Prostate gland (tissue), 2 donors: Measurements from ENCODE around the gene MED22.

Experiments
- POLR2AphosphoS5 ChIP-seq: sonication (generic); formaldehyde crosslinking; IDR thresholded peaks from one replicate; pipeline ENCODE4 v1.6.1; 2017; ENCODE audit warnings: antibody characterized with exemption
- TF ChIP-seq, protein P1 (sequence below), 4 experiments: fragments of 200-600 bp in 2 of 4; fragments of 450-650 bp in 2 of 4; sonication (generic) in 2 of 4; IDR thresholded peaks; 1 replicate in 3 of 4; 2 replicates in 1 of 4; pipeline ENCODE4 v1.5.1; 2016 to 2019; ENCODE audit warnings: antibody characterized with exemption in 4 of 4, mild to moderate bottlenecking in 2 of 4, moderate library complexity in 2 of 4

DNA sequence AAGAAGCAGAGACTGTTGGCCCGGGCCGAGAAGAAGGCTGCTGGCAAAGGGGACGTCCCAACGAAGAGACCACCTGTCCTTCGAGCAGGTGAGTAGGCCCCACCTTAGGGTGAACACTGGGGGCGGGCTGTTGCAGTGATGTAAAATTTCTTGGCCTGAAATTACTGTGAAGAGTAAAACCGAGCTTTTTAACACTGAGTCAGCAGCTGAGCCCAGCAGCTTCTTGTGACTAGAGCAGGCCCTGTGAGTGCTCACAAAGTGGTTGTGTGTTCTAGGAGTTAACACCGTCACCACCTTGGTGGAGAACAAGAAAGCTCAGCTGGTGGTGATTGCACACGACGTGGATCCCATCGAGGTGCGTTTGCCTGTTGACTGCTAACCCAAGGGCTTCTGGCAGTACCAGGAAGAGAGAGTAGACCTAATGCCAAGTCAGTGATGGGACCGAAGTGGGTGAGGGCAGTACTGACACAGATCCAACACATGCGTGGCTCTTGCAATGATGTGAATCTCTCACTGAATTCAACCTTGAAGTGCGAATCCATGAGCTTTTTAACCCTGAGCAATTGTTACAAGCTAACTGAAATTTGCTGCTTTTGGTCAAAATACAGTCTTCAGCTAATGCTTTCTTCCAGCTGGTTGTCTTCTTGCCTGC, 2.2 kb upstream of the MED22 start:
- TF ChIP-seq, protein P1, sequence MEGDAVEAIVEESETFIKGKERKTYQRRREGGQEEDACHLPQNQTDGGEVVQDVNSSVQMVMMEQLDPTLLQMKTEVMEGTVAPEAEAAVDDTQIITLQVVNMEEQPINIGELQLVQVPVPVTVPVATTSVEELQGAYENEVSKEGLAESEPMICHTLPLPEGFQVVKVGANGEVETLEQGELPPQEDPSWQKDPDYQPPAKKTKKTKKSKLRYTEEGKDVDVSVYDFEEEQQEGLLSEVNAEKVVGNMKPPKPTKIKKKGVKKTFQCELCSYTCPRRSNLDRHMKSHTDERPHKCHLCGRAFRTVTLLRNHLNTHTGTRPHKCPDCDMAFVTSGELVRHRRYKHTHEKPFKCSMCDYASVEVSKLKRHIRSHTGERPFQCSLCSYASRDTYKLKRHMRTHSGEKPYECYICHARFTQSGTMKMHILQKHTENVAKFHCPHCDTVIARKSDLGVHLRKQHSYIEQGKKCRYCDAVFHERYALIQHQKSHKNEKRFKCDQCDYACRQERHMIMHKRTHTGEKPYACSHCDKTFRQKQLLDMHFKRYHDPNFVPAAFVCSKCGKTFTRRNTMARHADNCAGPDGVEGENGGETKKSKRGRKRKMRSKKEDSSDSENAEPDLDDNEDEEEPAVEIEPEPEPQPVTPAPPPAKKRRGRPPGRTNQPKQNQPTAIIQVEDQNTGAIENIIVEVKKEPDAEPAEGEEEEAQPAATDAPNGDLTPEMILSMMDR (IDR thresholded peaks at IDR 0.05): no peak
- no peak for TF ChIP-seq POLR2AphosphoS5
